ENCODE measurements around the gene GALNT8.

- TF ChIP-seq CTCF (IDR thresholded peaks at IDR 0.05) (no peak), EZH2 (IDR thresholded peaks at IDR 0.05; ENCODE audit: borderline replicate concordance, insufficient read depth, low read depth, low read length, poor library complexity, severe bottlenecking) (no peak)
Observed at GRCh38 chr12:4701395-4702190, 18.6 kb upstream of the GALNT8 start.

All from B cell (primary cell).